CD4-positive, alpha-beta T cell treated with Interleukin-15 for 1 hour (primary cell): ENCODE measurements around the gene PGAP2.
"Not testable (repeated sequence)": the region's sequence is repeated elsewhere in the genome, so short reads cannot be mapped to it uniquely, and the experiment has no call there.

Source experiments
- DNase-seq: peaks from one replicate; pipeline ENCODE4 v3.0.0-alpha.2; 2020

The PGAP2 gene

GRCh38 chr11:3859373-3859881, 51.1 kb downstream of the PGAP2 start:
- DNase-seq: no peak

- no peak for DNase-seq
Observed at GRCh38 chr11:3860375-3860774, 52.0 kb downstream of the PGAP2 start.

GRCh38 chr11:3860898-3861393, 52.6 kb downstream of the PGAP2 start:
- DNase-seq: not testable (repeated sequence)

- DNase-seq: no peak
Observed at GRCh38 chr11:3861683-3862082, 53.3 kb downstream of the PGAP2 start.

- DNase-seq: no peak
Observed at GRCh38 chr11:3865388-3866193, 57.2 kb downstream of the PGAP2 start.

- peak; percentile 45 for DNase-seq
Observed at GRCh38 chr11:3866206-3866605, 57.8 kb downstream of the PGAP2 start.

- no peak for DNase-seq
Observed at GRCh38 chr11:3866836-3867208, 58.5 kb downstream of the PGAP2 start.

- DNase-seq: no peak
Observed at GRCh38 chr11:3867209-3868091, 59.1 kb downstream of the PGAP2 start.

- DNase-seq: no peak
Observed at GRCh38 chr11:3873712-3874349, 65.5 kb downstream of the PGAP2 start.
